ENCODE measurements around the gene NAT10.

- TF ChIP-seq POLR2AphosphoS5 (IDR thresholded peaks at IDR 0.05) (no peak), CTCF (IDR thresholded peaks at IDR 0.05; ENCODE audit: poor library complexity, severe bottlenecking) (no peak), RAD21 (conservative IDR thresholded peaks at IDR 0.05) (no peak)
These were observed 57.4 kb downstream of the NAT10 start for GRCh38 chr11:34162856-34163255.

All from neural cell (in vitro differentiated cells).